Stimulated activated CD8-positive, alpha-beta memory T cell treated with anti-CD3 and anti-CD28 coated beads, Interleukin-4, amount 100 ng/mL, for 4 hours (primary cell): Measurements from ENCODE around the gene IVNS1ABP.

Source experiments
- DNase-seq, 2 donors: peaks; one replicate each; pipeline ENCODE4 v3.0.0-alpha.2; 2020; ENCODE audit warnings: low read depth in 2 of 2, low spot score in 1 of 2

IVNS1ABP gene

DNA sequence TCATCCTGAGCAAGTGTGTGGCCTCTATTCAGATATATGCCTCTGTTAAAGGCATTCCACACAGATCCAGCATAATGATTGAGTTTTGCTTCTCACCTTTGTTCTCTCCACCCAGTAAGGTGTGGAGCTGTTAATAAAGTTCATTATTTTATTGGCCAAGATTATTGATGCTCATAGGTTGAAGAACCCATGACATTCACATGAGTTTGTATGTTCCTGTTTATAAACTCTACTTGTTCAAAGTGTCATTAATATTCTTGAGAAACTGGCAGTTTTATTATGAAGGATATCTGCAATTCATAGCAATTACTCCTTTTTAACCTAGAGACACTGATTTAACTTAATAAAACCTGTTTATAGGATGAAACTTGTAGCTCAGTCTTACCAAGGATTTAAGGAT, 22.0 kb downstream of the IVNS1ABP start:
- no peak for DNase-seq

DNA sequence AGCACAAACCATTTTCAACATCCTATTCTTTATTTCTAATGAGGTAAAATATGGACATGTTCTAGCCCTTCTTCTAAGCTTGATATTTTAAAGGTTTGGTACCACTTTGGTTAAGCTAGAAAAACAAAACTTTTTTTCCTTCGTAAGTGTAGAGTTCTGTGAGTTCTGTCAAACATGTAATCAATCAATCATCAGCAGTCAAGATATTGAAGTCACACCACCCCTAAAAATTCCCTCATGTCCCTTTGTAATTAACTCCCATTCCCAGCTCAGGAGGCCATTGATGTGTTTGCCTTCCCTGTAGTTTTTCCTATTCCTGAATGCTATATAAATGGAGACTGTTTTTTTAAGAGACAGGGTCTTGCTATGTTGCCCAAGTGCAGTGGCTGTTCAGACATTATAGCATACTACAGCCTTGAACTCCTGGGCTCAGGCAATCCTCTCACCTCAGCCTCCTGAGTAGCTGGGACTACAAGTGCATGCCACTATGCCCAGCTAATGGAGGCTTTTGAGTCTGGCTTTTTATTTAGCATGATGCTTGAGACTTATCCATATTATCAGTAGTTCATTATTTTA, 23.0 kb downstream of the IVNS1ABP start:
- DNase-seq, result no peak

DNA sequence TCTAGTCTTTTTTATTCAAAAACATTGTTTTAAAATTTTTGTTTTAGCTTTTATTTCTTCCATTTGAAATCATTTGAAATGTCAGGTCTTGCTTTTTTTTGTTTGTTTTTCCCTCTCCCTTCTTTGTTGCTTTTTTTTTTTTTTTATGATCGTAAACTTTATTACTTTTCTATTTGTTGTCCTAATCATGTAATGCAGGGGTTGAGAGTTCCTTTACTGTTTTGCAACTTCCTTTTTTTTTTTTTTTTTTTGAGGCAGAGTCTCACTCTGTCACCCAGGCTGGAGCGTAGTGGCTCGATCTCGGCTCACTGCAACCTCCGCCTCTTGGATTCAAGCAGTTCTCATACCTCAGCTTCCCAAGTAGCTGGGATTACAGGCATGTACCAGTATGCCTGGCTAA, 24.8 kb downstream of the IVNS1ABP start:
- DNase-seq, result no peak

DNA sequence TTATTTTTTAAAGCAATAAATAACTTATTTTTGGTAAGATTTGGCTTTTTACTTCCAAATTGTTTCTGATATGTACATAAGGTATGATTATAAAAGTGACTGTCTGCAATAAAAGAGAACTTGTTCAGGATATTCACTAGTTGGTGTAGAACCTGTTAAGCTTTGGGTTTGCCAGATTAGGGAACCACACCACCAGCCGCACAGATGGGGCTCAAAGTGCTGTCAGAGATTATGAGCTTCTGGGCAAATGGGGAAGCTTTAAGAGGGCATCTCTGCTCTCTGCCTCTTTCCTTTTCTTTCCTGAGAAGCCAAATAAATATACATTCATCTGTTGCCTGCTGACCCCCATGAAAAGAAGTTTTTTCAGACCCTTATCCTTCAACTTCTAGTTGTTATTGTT, 25.4 kb downstream of the IVNS1ABP start:
- no peak for DNase-seq

DNA sequence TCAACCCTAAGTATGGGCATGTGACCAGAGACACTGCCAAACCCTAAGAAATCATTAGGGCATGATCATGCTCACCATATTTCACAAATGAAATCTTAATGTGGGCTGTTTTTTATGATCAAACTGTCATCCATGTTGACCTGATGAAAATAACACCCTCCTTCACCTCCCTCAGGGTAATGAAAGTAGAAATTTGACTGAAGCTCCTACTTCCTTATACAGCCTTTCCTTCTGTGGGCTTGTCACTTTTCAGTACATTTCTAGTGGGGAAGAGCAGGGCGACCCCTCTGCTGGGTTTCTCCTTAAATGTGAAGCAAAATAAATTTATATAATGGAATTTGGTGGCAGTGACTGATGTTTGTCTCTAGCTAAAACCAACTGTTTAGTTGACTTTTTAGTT, 25.9 kb downstream of the IVNS1ABP start:
- no peak for DNase-seq

DNA sequence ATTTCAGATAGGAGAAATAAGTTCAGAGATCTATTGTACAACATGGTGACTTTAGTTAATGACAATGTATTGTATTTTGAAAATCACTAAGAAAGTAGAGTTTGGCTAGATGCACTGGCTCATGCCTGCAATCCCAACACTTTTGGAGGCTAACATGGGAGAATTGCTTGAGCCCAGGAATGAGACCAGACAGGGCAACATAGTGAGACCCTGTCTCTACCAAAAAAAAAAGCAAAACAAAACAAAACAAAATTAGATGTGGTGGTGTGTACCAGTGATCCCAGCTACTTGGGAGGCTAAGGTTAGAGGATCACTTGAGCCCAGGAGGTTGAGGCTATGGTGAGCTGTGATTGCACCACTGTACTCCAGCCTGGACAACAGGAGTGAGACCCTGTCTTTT, 27.2 kb downstream of the IVNS1ABP start:
- no peak for DNase-seq

DNA sequence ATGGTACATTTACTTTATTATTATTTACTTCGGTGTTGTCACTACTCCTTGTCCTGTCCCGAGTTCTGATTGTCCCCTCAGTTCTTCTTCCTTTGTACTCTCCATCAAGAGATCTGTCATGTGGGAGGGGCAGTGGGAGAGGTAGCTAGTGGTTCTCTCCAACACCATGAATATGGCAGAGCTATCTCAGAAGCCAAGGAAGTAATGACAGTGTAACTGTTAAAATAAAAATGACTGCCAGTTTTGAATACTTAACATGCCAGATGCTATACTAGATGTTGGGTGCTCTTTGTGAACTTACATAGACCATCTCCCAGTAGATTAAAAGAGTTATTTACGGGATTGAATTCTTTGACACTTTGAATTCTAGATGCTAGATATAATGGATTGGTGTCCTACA, 28.6 kb downstream of the IVNS1ABP start:
- DNase-seq, result no peak

DNA sequence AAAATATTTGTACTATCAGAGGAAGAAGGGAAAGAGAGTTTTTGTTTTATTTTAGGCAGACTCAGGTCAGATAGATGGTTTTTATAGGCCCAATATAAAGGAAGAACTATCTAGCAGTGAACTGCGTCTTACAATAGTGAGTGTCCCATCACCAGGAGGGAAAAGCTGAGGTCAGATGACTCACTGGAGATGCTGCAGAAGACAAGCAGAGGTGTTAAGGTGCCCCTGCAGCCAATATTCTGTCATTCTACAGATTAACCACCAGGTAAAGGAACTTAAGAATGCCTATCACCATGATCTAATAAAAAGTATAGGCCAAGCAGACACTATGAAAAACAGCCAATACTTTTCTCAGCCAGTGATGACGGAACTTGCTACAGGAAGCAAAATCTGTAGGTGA, 29.6 kb downstream of the IVNS1ABP start:
- no peak for DNase-seq

DNA sequence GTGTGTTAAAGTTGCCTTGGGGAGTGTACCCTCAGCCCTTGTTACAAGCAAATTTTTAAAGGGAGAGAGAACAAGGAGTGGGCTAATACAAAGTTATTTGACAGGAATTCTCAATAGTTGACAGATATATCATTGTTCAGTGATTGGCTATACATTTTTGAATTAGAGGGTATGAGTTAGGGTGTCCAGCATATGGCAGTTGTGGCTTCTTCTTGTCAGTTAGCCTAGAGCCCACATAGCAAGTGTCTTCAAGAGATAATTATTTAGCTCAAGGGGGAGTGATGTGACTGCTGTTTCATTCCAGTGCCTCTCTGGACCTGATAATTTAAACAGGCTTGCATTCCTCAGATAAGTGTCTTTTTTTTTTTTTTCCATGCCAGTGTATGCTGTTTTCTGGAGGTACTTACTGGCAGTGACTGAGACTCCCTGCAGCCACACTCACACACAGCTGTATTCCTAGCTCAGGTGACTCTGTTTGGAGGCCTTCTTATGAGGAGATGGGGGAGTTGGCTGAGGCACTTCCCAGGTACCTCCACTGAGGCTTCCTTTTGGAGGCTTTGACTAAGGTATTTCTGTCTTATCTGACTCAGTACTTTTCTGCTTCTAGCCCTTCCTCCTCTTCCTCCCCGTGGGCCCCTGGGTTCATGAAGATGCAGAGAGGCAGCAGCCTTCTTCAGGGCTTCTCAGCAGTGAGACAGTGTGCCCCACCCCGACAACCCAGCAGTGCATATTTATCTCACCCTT, 32.3 kb downstream of the IVNS1ABP start:
- no peak for DNase-seq

DNA sequence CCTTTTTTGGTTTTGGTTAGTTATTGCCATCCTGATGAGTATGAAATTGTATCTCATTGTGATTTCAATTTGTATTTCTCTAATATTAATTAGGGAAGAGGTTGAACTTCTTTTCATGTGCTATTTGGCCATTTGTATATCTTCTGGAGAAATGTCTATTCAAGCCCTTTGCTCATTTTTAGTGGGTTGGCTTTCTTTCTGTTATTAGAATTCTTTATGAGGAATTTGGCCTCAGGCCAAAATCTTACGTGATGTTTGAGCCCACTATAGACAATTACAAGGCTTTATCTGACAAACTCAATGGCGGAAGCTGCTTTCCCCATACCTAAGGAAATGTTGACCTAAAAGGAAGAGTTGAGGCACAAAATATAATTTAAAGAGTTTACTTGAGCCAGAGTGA, 32.9 kb downstream of the IVNS1ABP start:
- no peak for DNase-seq

DNA sequence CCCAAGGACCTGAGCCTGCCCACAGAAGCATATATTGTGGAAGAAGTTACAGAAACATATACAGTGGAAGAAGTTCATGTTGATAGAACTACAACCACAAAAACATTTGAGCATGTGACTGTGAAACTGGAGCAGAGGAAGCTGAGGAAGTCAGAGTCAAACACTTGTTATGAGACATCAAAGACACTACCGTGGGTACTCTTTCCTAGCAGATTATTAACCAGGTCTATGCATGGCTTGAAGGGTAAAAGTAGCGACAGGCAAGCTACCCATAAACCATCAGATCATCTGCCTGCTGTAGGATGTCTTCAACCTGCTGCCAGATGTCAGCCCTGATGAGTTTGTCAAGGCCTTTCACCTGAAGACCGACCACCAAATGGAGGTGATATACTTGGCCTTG, 35.8 kb downstream of the IVNS1ABP start:
- DNase-seq, result no peak

DNA sequence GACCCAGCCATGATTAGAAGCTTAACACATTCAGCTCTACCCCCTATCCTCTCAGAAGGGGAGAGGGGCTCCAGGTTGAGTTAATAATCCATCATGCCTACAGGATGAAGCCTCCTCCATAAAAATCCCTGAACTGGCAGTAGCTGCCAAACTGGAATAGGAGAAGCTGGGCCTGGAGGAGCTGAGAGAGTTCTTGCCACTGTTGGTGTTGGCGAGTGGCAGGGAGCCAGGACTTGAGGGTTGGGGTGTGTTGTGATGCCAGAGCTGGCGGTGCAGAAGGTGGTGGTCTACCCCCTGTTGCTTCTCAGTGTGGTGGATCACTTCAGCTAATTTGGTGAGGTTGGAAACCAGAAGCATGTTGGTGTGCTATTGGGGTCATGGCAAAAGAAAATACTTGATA, 36.5 kb downstream of the IVNS1ABP start:
- no peak for DNase-seq

DNA sequence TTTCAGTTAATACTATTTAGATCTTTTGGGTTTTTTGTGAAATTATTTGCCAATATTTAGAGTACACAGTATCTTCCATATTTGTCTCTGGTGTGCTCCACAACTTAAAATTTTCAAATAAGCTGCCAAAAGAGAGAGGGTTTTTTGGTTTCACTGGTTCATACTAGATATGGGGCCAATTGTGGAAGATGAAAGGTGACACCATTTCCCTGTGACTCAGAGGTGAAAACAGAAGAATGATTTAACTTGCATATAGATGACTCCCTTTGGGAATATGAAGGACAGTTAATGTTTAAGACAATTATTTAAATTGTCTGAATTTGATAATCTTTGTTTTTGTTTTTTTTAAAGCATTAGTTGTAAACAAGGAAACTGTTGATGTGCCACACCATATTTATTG, 37.5 kb downstream of the IVNS1ABP start:
- DNase-seq, result no peak

DNA sequence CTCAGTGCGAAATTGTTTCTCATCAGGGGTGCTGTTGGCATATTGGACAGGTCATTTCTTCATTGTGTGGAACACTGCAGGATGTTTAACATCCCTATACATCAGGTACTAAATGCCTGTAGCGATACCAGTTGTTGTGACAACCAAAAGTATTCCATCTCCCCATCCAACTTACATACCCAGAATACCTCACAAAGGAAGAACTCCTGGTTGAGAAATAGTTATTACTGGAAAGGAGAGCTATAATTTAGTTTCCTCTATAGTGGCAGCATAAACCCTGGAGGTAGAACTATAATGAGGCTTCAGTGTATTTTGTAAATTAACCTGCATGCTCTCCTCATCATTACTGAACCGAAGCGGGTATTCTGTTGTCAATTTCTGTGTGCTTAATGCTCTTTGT, 45.1 kb downstream of the IVNS1ABP start:
- DNase-seq, result no peak

DNA sequence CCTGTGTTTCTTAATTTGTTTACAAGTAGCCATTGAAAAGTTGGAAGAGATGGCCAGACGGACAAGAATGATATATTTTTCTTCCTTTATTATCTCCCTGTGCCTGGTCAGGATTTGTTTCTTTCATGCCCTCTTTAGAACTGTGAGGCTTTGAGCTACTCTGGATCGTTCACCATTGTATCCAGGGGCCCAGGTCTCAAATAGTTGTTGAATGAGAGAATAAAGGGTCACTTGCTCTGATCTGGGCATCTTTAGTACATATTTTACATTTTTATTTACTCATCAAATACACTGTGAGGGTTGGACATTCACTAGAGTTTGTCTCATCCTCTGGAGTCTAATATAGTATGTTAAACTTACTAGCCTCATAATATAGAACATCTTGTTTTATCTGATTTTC, 48.7 kb downstream of the IVNS1ABP start:
- DNase-seq, result no peak

DNA sequence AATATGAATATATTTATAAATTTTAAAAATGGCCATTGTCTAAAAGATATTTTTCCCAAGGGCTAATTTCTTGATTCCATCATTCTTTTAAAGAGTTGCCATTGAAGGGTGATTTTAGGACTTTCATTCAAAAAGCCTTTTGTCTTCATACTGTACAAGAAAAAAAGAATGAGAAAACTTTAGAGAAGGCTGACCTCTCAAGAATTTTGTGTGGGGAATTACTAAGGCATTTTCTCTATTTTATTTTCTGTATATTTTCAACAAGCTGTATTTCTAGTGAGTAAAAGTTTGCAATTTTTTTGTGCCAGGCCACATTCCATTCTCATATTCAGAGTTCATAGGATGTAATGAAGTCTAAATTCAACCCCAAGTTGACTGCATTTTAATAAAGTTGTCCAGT, 49.3 kb downstream of the IVNS1ABP start:
- DNase-seq, result no peak

DNA sequence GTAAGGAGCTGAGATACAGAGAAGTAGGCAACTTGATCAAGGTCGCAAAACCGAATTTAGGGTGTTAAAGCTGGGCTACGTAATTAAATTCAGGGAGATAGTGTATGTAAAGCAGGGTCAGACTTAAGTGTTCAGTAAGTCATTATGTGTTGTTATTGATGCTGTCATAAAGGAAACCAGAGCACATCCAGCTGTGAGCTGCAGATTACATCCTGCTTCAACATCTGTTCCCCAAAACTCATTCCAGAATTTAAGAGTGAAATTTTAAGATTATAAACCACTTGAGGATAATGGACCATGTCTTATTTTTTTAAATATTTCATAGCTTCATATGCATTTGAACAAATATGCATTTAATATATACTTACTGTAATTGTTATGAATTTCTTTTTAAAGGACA, 49.7 kb downstream of the IVNS1ABP start:
- DNase-seq, result no peak

DNA sequence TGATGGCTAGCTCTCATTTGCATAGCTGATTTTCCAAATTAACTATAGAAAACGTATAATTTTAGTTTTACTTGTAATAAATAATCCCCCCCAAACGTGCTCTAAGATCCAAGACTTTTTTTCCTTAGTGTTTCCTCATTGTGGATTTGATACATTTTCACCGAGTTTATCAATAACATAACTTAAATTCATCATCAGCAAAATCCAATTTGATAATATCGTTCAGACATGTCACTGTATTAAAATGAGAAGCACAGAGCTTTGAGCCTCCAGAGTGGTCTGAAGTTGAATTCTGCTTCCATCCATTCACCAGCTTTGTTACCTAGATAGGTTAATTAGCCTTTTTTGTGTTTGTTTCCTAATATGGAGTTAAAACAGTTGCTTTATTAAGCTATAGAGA, 51.7 kb downstream of the IVNS1ABP start:
- DNase-seq, result no peak

DNA sequence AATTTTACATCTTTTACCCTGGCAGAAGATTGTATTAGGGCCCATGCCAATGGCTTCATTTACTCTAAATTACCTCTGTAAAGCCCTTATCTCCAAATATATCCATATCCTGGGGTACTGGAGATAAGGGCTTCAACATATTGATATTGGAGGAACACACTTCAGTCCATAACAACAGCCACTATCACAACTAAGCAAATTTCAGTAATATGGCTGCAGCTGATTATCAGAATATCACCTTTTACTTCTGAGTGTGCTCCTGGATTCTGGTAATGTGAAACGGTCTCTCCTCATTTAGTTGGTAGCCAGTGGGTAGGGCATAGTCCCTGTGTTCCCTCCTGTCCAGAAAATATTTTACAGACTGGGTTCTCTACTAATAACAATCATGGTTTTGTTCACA, 53.3 kb downstream of the IVNS1ABP start:
- DNase-seq, result no peak

DNA sequence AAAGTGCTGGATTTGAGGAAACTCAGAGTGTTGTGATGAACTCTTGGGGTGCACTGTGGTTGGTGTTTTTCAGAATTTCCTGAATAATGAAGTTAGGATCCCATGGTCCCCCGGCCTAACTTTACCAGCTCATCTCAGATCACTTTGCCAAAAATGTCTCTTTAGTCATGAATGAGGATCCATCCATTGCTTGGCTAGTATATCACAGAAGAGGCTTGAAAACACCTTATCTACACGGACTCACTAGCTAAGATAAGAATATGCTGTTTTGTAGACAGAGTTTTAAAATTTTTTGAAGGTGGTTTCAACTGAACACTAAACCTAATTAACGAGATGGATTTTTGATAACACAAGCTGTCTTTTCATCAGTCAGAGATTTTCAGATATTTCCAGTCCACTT, 53.8 kb downstream of the IVNS1ABP start:
- no peak for DNase-seq

DNA sequence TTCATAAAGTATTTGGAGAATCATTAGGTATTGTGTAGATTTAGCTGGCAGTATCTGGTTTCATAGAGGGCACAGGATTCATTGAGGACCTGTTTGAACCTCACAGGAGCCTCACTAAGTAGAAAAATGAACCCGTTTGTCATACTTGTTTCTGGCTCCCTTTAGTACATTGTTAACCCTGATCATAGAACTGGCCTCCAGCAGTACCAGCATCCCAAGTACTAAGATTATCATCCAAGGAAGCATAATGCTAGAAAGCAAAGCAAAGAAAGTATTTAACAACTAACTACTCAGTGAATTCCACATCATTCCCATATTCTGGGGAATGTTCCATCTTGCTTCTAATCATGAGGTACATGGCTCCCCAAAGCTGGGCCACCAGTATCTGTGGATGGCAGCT, 54.9 kb downstream of the IVNS1ABP start:
- DNase-seq, result no peak

DNA sequence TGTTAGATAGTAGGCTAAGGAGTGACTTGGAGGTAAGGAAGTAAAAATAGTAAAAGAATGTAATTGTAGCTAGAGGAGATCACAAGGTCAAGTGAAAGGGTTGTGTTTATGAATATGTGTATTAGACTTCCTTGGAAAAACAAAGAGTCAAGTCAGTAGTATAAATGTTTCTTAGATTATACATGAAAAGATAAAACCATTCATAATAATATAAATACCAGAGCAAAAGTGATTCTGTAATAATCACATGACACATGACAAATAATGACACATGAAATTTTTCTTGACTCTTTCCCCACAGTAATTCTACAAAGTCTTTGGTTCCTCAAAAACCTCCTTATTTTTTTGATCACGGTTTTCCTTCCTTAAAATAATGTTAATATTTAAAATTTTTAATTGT, 56.4 kb downstream of the IVNS1ABP start:
- no peak for DNase-seq

DNA sequence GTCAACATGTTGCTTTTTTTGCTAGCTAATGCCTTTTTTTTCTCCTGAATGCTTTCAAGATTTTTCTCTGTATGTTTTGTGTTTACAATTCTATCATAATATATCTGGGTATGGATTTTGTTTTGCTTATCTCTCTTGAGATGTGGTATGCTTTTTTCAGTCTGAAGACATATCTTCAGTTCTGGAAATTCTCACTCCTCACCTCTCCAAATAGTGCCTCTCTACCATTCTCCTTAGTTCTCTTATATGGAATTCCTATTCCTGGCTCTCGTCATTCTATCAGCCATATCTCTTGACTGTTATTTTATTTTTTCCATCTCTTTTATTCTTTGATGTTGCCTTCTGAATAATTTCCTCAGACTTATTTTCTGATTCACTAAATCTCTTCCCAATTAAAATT, 58.4 kb downstream of the IVNS1ABP start:
- no peak for DNase-seq

DNA sequence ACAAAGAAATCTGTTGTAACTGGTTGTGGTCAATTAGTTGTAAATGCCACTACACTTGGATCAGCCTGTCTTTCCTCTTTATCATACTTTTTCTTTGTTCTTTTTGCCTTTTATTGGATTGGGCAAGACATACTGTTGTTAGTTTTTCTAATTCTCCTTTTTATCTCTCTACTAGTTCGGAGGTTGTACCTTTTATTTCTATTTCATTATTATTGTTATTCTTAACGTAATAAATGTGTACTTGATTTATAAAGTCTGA, 59.2 kb downstream of the IVNS1ABP start:
- DNase-seq, result no peak
